Left lung (tissue), 10 donors: ENCODE data around the gene CHRDL2. TPM values are rescaled to one million over a fixed set of nuclear protein-coding genes. Genes with fewer than 3 reads are reported as not detected.
A peak's percentile ranks its signal among the peaks of the same experiment; 100 is the strongest.

Source experiments
- ATAC-seq: fragments of 200-7000 bp; cut with Tn5 transposase; one replicate; pipeline ENCODE4 v1.9.1; 2020; ENCODE audit warnings: moderate library complexity
- DNase-seq, 4 donors: peaks; one replicate each; pipeline ENCODE4 v3.0.0-alpha.2; 2013 to 2020
- H3K27ac ChIP-seq, 2 donors: fragments of 200-600 bp; sonication (generic) in 1 of 2; one replicate each; pipeline versions ENCODE4 v1.5.0 to v1.8.0; 2020 to 2021
- H3K27me3 ChIP-seq, 2 donors: fragments of 200-600 bp; sonication (generic) in 1 of 2; one replicate each; pipeline versions ENCODE4 v1.5.0 to v1.8.0; 2020 to 2021
- H3K36me3 ChIP-seq, 2 donors: fragments of 200-600 bp; sonication (generic) in 1 of 2; one replicate each; pipeline versions ENCODE4 v1.5.0 to v1.8.0; 2020 to 2021
- H3K4me1 ChIP-seq, 2 donors: fragments of 200-600 bp; one replicate each; pipeline ENCODE4 v1.8.0; 2021
- H3K4me3 ChIP-seq, 2 donors: fragments of 200-600 bp; sonication (generic) in 1 of 2; one replicate each; pipeline versions ENCODE4 v1.5.0 to v1.8.0; 2020 to 2021; ENCODE audit warnings: mild to moderate bottlenecking in 1 of 2
- H3K9me3 ChIP-seq, 2 donors: fragments of 200-600 bp; sonication (generic) in 1 of 2; one replicate each; pipeline versions ENCODE4 v1.5.0 to v1.8.0; 2020 to 2021
- intact Hi-C, 2 donors: fragments of 100-400 bp; cut with DNase I; formaldehyde crosslinking; loops; one replicate each; pipeline versions ENCODE4 v1.11.2 to v1.14.2; 2022
- polyA plus RNA-seq, 6 donors: library from polyadenylated mRNA; unstranded; fragments of 120-200 nt; gene quantifications; one replicate each; pipeline ENCODE4 v1.2.1, GENCODE V29; 2013; ENCODE audit not compliant: insufficient read length in 6 of 6
- total RNA-seq, 2 donors: library from RNA; stranded (reverse); fragmentation: NEBNext Ultra II Directional; extraction: Animal tissue kit (Norgen Biotek cat#: 25700); gene quantifications; one replicate each; pipeline ENCODE4 v1.2.1, GENCODE V29; 2021
- TF ChIP-seq, protein P1 (sequence below), 2 donors: fragments of 200-600 bp; sonication (generic) in 1 of 2; IDR thresholded peaks; one replicate each; pipeline versions ENCODE4 v1.5.0 to v1.8.0; 2021; ENCODE audit warnings: antibody characterized with exemption in 2 of 2
- donor health status: DM: no; HTN: yes; CAD: no.
- donor health status: DM: no; HTN: no; CAD: no.

The CHRDL2 gene
- total and polyA plus RNA-seq, 8 donors: 0.48 to 5.2 (median 0.69) TPM

DNA sequence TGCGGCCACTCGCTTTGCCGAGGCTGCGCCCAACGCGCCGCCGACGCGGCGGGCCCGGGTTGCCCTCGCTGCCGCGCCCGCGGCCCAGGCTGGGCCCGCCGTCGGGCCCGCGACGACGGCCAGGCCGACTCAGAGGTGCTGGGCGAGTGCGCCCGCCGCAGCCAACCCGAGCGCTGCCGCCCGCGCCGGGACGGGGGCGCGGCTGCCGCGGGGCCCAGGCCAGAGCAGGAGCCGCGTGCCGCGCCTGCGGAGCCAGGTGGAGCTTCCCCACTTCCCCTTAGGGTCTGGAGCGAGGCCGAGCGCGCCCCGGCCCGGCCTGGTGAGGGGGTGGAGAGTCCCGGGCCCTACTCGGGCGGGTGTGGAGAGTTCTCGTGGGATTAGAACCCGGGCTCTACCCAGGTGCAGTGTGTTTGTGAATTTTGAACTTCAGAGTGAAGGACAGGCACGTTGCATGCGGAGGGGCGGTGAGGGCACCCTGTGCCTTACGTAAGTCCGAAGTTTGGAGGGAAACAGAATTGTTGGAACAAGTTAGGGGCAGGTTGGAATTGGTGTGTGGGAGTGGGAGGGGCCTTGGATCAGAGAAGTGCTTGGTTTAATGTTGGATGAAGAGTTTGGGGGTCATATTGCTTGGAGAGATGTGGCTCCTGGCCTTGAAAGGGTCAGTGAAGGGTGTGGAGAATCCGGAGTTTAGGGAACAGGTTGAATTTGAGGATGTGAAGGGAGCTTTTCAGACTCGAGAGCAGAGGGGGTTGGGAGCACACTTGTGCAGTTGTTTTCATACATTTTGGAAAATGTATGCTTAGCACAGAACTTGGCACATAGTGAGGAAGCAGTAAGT is 18.1 kb upstream of the CHRDL2 start:
- no peaks in the 10 kb centered on the region for H3K36me3 ChIP-seq
- H3K4me1 ChIP-seq: peaks cover 30 to 57% of the 10 kb centered on the region in 2 donors
- peak; percentile 49 to 94 (median 64) for DNase-seq
- peak overlapping the region; percentile 94 to 99 for H3K27ac ChIP-seq
- H3K4me3 ChIP-seq: peak overlapping the region; percentile 64 to 73
- intact Hi-C loops: no loop called here
- TF ChIP-seq, protein P1, sequence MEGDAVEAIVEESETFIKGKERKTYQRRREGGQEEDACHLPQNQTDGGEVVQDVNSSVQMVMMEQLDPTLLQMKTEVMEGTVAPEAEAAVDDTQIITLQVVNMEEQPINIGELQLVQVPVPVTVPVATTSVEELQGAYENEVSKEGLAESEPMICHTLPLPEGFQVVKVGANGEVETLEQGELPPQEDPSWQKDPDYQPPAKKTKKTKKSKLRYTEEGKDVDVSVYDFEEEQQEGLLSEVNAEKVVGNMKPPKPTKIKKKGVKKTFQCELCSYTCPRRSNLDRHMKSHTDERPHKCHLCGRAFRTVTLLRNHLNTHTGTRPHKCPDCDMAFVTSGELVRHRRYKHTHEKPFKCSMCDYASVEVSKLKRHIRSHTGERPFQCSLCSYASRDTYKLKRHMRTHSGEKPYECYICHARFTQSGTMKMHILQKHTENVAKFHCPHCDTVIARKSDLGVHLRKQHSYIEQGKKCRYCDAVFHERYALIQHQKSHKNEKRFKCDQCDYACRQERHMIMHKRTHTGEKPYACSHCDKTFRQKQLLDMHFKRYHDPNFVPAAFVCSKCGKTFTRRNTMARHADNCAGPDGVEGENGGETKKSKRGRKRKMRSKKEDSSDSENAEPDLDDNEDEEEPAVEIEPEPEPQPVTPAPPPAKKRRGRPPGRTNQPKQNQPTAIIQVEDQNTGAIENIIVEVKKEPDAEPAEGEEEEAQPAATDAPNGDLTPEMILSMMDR (IDR thresholded peaks at IDR 0.05): no peak
- peak; percentile 66 for ATAC-seq
- no peaks in the 10 kb centered on the region for H3K27me3 ChIP-seq
- no peaks in the 10 kb centered on the region for H3K9me3 ChIP-seq

DNA sequence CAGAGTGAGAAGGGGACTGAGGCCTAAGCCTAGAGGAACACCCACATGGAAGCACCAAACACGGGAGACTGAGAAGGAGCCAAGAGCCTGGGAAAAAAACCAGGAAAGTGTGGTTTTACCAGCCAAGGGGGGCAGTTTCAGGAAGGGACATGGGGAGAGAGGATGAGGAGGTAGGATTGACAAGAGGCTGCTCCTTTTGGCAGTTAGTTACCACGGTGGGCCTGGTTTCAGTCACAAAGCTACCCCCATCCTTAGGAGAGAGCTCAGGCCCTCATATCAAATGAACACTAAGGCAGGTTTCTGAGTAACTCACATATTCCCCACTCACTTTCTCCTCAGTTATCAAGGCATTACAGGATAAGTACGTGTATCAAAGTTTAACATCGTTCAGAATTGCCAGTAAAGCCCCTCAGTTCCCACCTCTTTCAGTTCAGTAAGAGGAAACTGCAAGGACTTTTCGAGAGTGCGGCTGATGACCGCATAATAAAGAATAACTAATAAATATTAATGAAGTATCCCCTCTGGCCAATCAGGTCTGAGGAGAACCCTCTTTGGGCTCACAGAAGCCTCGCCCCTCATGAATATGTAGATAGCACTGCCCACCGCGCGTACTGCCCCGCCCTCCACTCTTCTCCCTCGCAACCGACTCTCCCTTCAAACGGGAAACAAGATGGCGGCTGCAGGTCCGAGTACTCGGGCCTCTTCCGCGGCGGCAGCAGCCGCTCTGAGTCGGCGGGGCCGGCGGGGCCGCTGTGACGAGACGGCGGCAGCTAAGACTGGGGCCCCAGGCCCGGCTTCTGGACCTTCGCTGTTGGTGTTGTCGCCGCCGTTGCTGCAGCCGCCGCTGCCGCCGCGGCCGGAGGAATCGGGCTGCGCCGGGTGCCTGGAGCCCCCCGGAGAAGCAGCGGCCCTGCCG is 17.2 kb upstream of the CHRDL2 start, which contains the start of gene RNF169:
RNF169 (plus strand) TSS at position 639 of the 916 bp plus-strand sequence; CDS start at position 671, 32 bp downstream.
- TF ChIP-seq, protein P1 (IDR thresholded peaks at IDR 0.05): no peak
- DNase-seq: peak; percentile 91 to 97 (median 96)
- intact Hi-C loops: no loop called here
- H3K36me3 ChIP-seq: no peaks in the 10 kb centered on the region
- H3K4me1 ChIP-seq: peaks cover 23 to 48% of the 10 kb centered on the region in 2 donors
- no peaks in the 10 kb centered on the region for H3K27me3 ChIP-seq
- peak; percentile 98 for ATAC-seq
- H3K4me3 ChIP-seq: peak within 1 kb of the TSS; percentile 64 to 73
- no peaks in the 10 kb centered on the region for H3K9me3 ChIP-seq
- H3K27ac ChIP-seq: peak within 1 kb of the TSS; percentile 94 to 99

DNA sequence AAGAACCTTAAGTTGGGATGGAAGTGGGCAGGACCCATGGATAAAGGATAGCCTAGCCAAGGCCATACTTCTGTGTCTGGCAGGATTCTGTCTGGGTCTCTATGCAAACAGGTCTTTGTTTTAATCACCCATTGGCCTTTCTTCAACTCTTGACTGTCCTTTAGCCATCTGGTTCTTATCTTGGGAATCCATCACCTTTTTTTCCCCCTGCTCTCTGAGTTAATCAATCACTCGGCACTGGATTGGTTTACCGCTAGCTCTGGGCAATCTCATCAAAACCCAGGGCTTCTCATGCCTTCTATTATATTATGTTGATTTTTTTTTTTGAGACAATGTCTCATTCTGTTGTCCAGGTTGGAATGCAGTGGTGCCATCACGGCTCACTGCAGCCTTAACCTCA is 15.6 kb upstream of the CHRDL2 start:
- peaks cover 20 to 33% of the 10 kb centered on the region in 2 donors for H3K4me1 ChIP-seq
- intact Hi-C loops: no loop called here
- TF ChIP-seq, protein P1 (IDR thresholded peaks at IDR 0.05): no peak
- no peak overlapping the region for H3K4me3 ChIP-seq
- H3K36me3 ChIP-seq: no peaks in the 10 kb centered on the region
- DNase-seq (no peak), ATAC-seq (no peak)
- no peaks in the 10 kb centered on the region for H3K27me3 ChIP-seq
- H3K9me3 ChIP-seq: no peaks in the 10 kb centered on the region
- H3K27ac ChIP-seq: no peak overlapping the region

DNA sequence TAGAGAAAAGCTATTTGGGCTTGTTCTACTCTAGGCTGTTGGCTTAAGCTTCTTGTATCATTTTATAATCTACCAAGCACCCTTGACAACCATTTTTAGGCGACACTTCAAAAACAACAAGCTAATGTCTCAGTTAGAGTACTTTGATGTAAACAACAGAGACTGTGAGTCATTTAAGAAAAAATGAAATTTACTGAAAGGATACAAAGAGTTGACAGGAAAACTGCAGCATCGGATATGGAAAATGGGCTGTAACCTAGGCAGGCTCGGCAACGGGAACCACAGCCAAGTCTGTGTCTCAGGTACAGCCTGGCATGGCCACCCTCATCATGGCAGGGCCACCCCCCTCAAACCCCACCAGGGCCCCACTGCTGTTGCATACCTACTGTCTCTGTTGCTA is 13.1 kb upstream of the CHRDL2 start:
- no peak overlapping the region for H3K4me3 ChIP-seq
- TF ChIP-seq, protein P1 (IDR thresholded peaks at IDR 0.05): no peak
- H3K4me1 ChIP-seq: peaks cover 5 to 14% of the 10 kb centered on the region in 2 donors
- no peak overlapping the region for H3K27ac ChIP-seq
- H3K9me3 ChIP-seq: no peaks in the 10 kb centered on the region
- ATAC-seq: no peak
- intact Hi-C loops: no loop called here
- no peaks in the 10 kb centered on the region for H3K27me3 ChIP-seq
- no peak for DNase-seq
- H3K36me3 ChIP-seq: no peaks in the 10 kb centered on the region
